ENCODE results near the gene SERPINB10.

Gene SERPINB10

GRCh38 chr18:63882333-63883141 lies 25.2 kb upstream of the SERPINB10 start:
- DNase-seq: no peak

GRCh38 chr18:63883617-63884016 lies 24.1 kb upstream of the SERPINB10 start:
- no peak for DNase-seq
- Mint-ChIP-seq H3K9me3 (no peaks in the 10 kb centered on the region), H3K27ac (no peak overlapping the region), H3K4me1 (no peaks in the 10 kb centered on the region), H3K4me3 (no peak overlapping the region), H3K27me3 (peaks cover 6 to 12% of the 10 kb centered on the region in 2 donors), H3K36me3 (no peaks in the 10 kb centered on the region)
- no peak for ATAC-seq (replicated peaks)

More at GRCh38 chr18:63882333-63883141, 25.2 kb upstream of the SERPINB10 start:
- no peak overlapping the region for H3K27ac Mint-ChIP-seq
- H3K9me3 Mint-ChIP-seq: no peaks in the 10 kb centered on the region
- H3K4me1 Mint-ChIP-seq: no peaks in the 10 kb centered on the region
- H3K36me3 Mint-ChIP-seq: no peaks in the 10 kb centered on the region
- no peak for ATAC-seq (replicated peaks)
- H3K4me3 Mint-ChIP-seq: no peak overlapping the region
- H3K27me3 Mint-ChIP-seq: peaks cover 6 to 12% of the 10 kb centered on the region in 2 donors

- no peaks in the 10 kb centered on the region for H3K9me3 Mint-ChIP-seq
- peaks cover 6 to 12% of the 10 kb centered on the region in 2 donors for H3K27me3 Mint-ChIP-seq
- no peaks in the 10 kb centered on the region for H3K4me1 Mint-ChIP-seq
- no peaks in the 10 kb centered on the region for H3K36me3 Mint-ChIP-seq
- ATAC-seq (replicated peaks) (no peak), DNase-seq (no peak)
- no peak within 1 kb of the TSS for H3K4me3 Mint-ChIP-seq
- H3K27ac Mint-ChIP-seq: no peak within 1 kb of the TSS
These were observed 20.3 kb upstream of the SERPINB10 start, which contains the start of gene SERPINB2 for GRCh38 chr18:63887424-63887823. Gene SERPINB2 (plus strand): TSS chr18:63887705. CDS start chr18:63891445, 3,740 bp downstream.

DNA sequence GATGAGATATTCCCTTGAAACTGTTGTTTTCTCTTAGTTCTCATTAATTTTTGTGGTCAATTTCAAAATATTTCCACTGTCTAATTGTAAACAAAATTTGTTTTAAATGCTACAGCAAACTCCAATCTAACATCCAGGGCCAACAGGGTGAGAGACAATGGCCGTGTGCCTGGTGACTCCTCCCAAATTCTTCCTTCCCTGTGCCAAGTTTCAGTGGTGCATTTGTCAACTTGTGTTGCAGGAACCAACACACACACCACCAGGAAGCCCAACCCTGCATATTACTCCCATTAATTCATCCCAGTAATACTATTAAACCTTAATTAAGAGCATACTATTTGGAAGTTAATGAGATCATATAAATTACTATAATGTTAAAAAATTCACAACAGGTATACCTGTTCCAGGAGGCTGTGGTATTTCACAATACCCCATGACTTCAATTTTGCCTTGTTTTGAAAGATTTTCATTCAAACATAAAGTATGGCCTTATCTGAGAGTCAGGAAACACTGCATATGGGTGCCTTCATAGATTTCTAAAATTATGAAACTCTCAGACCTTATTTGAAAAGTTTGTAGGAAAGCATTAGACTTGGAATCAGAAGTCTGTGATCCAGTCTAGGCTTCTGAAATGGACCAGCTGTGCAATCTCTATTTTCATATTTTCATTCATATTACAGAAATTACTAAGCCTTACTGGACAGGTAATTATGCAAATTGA lies 19.1 kb upstream of the SERPINB10 start:
- no peak for ATAC-seq (replicated peaks)
- no peak overlapping the region for H3K27ac Mint-ChIP-seq
- no peak for DNase-seq
- H3K9me3 Mint-ChIP-seq: no peaks in the 10 kb centered on the region
- H3K4me3 Mint-ChIP-seq: no peak overlapping the region
- no peaks in the 10 kb centered on the region for H3K36me3 Mint-ChIP-seq
- H3K4me1 Mint-ChIP-seq: no peaks in the 10 kb centered on the region
- peaks cover 6 to 12% of the 10 kb centered on the region in 2 donors for H3K27me3 Mint-ChIP-seq

GRCh38 chr18:63889626-63890025 lies 18.1 kb upstream of the SERPINB10 start:
- Mint-ChIP-seq H3K9me3 (no peaks in the 10 kb centered on the region), H3K27ac (no peak overlapping the region), H3K4me3 (no peak overlapping the region), H3K4me1 (no peaks in the 10 kb centered on the region), H3K27me3 (peaks cover 2 to 9% of the 10 kb centered on the region in 2 donors), H3K36me3 (no peaks in the 10 kb centered on the region)
- DNase-seq: no peak
- peak in 1 of 2 donors; percentile 19 for ATAC-seq (replicated peaks)

DNA sequence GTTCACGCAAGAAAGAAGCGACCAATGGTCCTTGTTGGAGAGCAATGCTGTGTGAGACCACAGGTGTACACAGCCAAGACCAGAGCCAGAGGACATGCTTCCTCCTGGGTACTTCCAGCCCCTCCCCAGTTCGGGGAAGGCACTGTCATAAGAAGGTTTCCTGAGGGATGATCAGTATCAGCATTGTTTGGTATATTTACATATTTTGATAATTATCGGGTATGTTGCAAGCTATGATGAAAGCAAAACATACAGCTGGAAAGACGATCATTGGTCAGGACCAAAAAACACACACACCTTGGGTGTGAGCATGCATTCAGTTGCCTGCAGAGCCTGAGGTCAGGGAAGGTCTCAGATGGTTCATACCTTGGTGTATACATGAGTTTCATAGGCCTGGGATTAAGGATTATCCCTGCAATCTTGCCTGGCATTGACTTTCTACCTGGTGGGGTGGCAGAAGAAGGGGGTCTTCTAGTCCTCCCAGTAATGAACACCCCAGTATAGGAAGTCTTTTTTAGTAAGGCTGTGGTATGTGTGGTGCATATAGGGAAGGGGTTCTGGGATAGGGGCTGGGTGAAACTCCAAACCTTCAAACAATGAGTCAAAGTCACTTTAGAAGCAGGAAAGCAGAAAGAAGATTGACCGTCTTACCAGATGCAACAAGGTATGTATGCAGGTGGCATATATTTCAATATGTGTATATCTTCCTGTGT lies 17.4 kb upstream of the SERPINB10 start:
- no peak overlapping the region for H3K27ac Mint-ChIP-seq
- no peaks in the 10 kb centered on the region for H3K9me3 Mint-ChIP-seq
- no peaks in the 10 kb centered on the region for H3K4me1 Mint-ChIP-seq
- peaks cover 0 to 7% of the 10 kb centered on the region in 2 donors for H3K27me3 Mint-ChIP-seq
- no peak overlapping the region for H3K4me3 Mint-ChIP-seq
- no peaks in the 10 kb centered on the region for H3K36me3 Mint-ChIP-seq
- DNase-seq (no peak), ATAC-seq (replicated peaks) (no peak)

DNA sequence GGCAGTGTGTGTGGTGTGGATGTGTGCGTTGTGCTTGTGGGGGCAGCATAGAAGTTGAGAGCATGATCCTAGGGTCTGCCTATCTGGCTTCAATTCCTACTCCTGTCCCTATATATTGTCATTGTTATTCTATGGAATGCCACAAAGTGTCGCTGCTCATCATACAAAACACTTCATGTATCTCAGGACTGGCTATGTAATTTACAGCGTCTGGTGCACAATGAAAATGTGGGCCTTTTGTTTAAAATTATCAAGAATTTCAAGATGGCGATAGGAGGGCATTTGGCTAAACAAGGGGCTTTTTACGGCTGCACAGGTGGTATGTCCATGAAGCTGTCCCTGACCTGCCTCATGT lies 16.8 kb upstream of the SERPINB10 start:
- H3K36me3 Mint-ChIP-seq: no peaks in the 10 kb centered on the region
- H3K4me3 Mint-ChIP-seq: no peak overlapping the region
- DNase-seq: no peak
- no peak overlapping the region for H3K27ac Mint-ChIP-seq
- no peaks in the 10 kb centered on the region for H3K9me3 Mint-ChIP-seq
- H3K4me1 Mint-ChIP-seq: no peaks in the 10 kb centered on the region
- peaks cover 0 to 6% of the 10 kb centered on the region in 2 donors for H3K27me3 Mint-ChIP-seq
- peak; percentile 36 to 52 for ATAC-seq (replicated peaks)

DNA sequence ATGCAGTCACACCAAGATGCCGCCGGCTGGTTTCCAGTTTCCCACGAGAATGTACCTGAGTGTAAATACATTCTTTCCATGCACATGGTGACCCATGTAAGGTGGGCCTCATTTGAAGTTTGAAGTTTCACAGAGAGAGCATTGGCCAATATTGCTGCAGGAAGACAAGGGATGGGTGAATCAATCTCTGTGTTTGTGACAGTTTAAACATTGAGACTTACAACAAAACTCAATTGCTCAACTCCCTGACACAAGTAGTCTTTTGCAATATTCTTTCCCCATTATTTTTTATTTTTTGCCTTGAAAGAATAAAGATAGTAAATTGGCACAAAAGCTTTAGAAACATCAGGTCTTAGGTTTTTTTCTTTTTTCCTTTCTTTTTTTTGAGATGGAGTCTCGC lies 15.2 kb upstream of the SERPINB10 start:
- Mint-ChIP-seq H3K27ac (no peak overlapping the region), H3K36me3 (no peaks in the 10 kb centered on the region), H3K9me3 (no peaks in the 10 kb centered on the region), H3K27me3 (no peaks in the 10 kb centered on the region), H3K4me1 (no peaks in the 10 kb centered on the region), H3K4me3 (no peak overlapping the region)
- DNase-seq (no peak), ATAC-seq (replicated peaks) (no peak)

DNA sequence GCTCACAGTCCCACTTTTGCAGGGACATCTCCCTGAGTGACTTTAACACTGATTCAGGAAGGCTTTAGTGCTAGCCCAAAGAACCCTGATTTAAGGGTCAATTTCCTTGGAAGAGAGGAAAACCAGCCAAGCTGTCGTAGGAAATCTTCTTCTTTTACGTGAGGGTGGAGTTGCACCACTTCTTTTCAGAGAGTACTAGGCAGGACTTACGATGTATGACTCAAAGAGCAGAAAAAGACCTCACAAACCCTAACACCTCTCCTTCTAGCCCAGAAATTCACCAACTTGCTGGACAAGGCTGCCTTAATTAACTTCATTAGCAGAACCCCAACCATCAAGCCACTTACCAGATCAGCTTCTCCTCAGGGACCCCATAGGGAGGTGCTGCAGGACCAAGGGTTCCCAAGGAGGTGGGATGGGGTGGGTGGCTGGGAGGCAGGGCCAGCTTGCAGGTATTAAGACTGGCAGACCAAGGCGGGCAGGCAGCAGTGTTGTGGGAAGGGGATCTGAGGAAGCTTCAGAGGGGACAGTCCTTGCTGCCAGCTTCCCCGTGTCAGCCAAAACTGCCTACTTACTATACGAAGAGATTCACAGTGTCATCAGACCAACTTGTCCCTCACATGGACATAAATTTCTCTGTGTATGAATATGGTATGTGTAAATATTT lies 13.5 kb upstream of the SERPINB10 start:
- Mint-ChIP-seq H3K4me3 (no peak overlapping the region), H3K27ac (no peak overlapping the region), H3K4me1 (no peaks in the 10 kb centered on the region), H3K9me3 (no peaks in the 10 kb centered on the region), H3K27me3 (no peaks in the 10 kb centered on the region), H3K36me3 (no peaks in the 10 kb centered on the region)
- ATAC-seq (replicated peaks) (no peak), DNase-seq (no peak)

- DNase-seq (no peak), ATAC-seq (replicated peaks) (no peak)
- Mint-ChIP-seq H3K27me3 (no peaks in the 10 kb centered on the region), H3K27ac (no peak overlapping the region), H3K9me3 (no peaks in the 10 kb centered on the region), H3K4me3 (no peak overlapping the region), H3K36me3 (no peaks in the 10 kb centered on the region), H3K4me1 (no peaks in the 10 kb centered on the region)
These were observed 12.6 kb upstream of the SERPINB10 start for GRCh38 chr18:63895190-63895589.

GRCh38 chr18:63897072-63897471 lies 10.7 kb upstream of the SERPINB10 start:
- H3K4me1 Mint-ChIP-seq: no peaks in the 10 kb centered on the region
- ATAC-seq (replicated peaks): no peak

GRCh38 chr18:63899206-63899605 lies 8.6 kb upstream of the SERPINB10 start:
- Mint-ChIP-seq H3K27me3 (no peaks in the 10 kb centered on the region), H3K36me3 (no peaks in the 10 kb centered on the region), H3K27ac (no peak overlapping the region), H3K4me1 (no peaks in the 10 kb centered on the region), H3K4me3 (no peak overlapping the region), H3K9me3 (no peaks in the 10 kb centered on the region)
- DNase-seq (no peak), ATAC-seq (replicated peaks) (no peak)

More at GRCh38 chr18:63897072-63897471, 10.7 kb upstream of the SERPINB10 start:
- no peak overlapping the region for H3K4me3 Mint-ChIP-seq
- no peaks in the 10 kb centered on the region for H3K27me3 Mint-ChIP-seq
- H3K27ac Mint-ChIP-seq: no peak overlapping the region
- no peaks in the 10 kb centered on the region for H3K9me3 Mint-ChIP-seq
- H3K36me3 Mint-ChIP-seq: no peaks in the 10 kb centered on the region
- DNase-seq: no peak

GRCh38 chr18:63903851-63904570 lies 3.7 kb upstream of the SERPINB10 start:
- Mint-ChIP-seq H3K9me3 (peaks cover 2 to 5% of the 10 kb centered on the region in 2 donors), H3K4me1 (peaks cover 2 to 10% of the 10 kb centered on the region in 2 donors), H3K27ac (no peak overlapping the region), H3K27me3 (no peaks in the 10 kb centered on the region), H3K4me3 (no peak overlapping the region), H3K36me3 (no peaks in the 10 kb centered on the region)
- no peak for DNase-seq
- ATAC-seq (replicated peaks): no peak

Measured in stimulated activated naive B cell treated with anti-CD40 and anti-IgM and Interleukin-4, amounts not matched to agents 10 μg/mL and 1 μg/mL and 100 μg/mL, for 72 hours (primary cell).